ENCODE results near the gene PDE3B. TPM values are rescaled to one million over a fixed set of nuclear protein-coding genes. Genes with fewer than 3 reads are reported as not detected.

Gene PDE3B
- total RNA-seq, 3 donors from 2014 or later (not counting 1 experiment from before 2014, with no cell fraction given), result 18.2 to 42.3 (median 34.5) TPM

- no peaks in the 10 kb centered on the region for H3K36me3 ChIP-seq (ENCODE audit: control insufficient read depth, insufficient read depth, low read length)
- no peak overlapping the region for H3K27ac Mint-ChIP-seq
- TF ChIP-seq CTCF (IDR thresholded peaks at IDR 0.05), result no peak
- H3K4me3 ChIP-seq (ENCODE audit: low read length), result no peak overlapping the region
- peaks cover 0 to 11% of the 10 kb centered on the region in 2 donors for H3K4me1 Mint-ChIP-seq
- peak in 1 of 2 donors; percentile 12 for DNase-seq
- intact Hi-C loops (cut with micrococcal nuclease), result no loop called here
- no peak overlapping the region for H3K27ac ChIP-seq (ENCODE audit: low read length)
- no peaks in the 10 kb centered on the region for H3K9me3 ChIP-seq (ENCODE audit: control insufficient read depth, insufficient read depth, low read length)
- no peaks in the 10 kb centered on the region for H3K27me3 Mint-ChIP-seq (ENCODE audit: low read depth in 2 of 2)
- H3K4me1 ChIP-seq (ENCODE audit: control insufficient read depth, insufficient read depth, low read length), result no peaks in the 10 kb centered on the region
- 96% methylated on average over 6 of the region's 6 CpGs for WGBS (ENCODE audit: insufficient coverage)
- H3K36me3 Mint-ChIP-seq, result peaks cover 7% of the 10 kb centered on the region
- no peak for ATAC-seq
- H3K9me3 Mint-ChIP-seq, result peaks cover 0 to 3% of the 10 kb centered on the region in 2 donors
- H3K4me3 Mint-ChIP-seq, result no peak overlapping the region
- H3K27me3 ChIP-seq (ENCODE audit: control insufficient read depth, insufficient read depth, low read length), result no peaks in the 10 kb centered on the region
Measured at GRCh38 chr11:14668731-14669301, 25.2 kb downstream of the PDE3B start.

DNA sequence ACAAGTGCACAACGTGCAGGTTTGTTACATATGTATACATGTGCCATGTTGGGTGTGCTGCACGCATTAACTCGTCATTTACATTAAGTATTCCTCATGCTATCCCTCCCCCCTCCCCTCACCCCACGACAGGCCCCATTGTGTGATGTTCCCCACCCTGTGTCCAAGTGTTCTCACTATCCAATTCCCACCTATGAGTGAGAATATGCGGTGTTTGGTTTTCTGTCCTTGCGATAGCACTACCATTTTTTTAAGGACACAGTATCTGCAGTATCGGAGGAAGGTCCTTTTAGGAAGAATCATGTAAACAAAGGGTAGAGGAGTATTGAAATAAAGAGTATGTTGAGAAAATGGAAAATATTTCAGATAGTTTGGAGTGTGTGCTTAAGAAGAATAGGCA is 25.9 kb downstream of the PDE3B start:
- WGBS (ENCODE audit: insufficient coverage), result 100% methylated on average over 6 of the region's 7 CpGs

GRCh38 chr11:14669958-14670357 is 26.4 kb downstream of the PDE3B start:
- Mint-ChIP-seq H3K27ac (no peak overlapping the region), H3K36me3 (no peaks in the 10 kb centered on the region), H3K4me3 (no peak overlapping the region), H3K27me3 (ENCODE audit: low read depth in 2 of 2) (no peaks in the 10 kb centered on the region), H3K4me1 (peaks cover 0 to 18% of the 10 kb centered on the region in 2 donors), H3K9me3 (no peaks in the 10 kb centered on the region)
- H3K4me3 ChIP-seq (ENCODE audit: low read length), result no peak overlapping the region
- no peaks in the 10 kb centered on the region for H3K9me3 ChIP-seq (ENCODE audit: control insufficient read depth, insufficient read depth, low read length)
- intact Hi-C loops (cut with micrococcal nuclease), result no loop called here
- H3K27me3 ChIP-seq (ENCODE audit: control insufficient read depth, insufficient read depth, low read length), result no peaks in the 10 kb centered on the region
- DNase-seq (no peak), ATAC-seq (no peak)
- 83% methylated on average over 2 of the region's 3 CpGs for WGBS (ENCODE audit: insufficient coverage)
- no peak for TF ChIP-seq CTCF (IDR thresholded peaks at IDR 0.05)
- no peaks in the 10 kb centered on the region for H3K36me3 ChIP-seq (ENCODE audit: control insufficient read depth, insufficient read depth, low read length)
- H3K4me1 ChIP-seq (ENCODE audit: control insufficient read depth, insufficient read depth, low read length), result no peaks in the 10 kb centered on the region
- H3K27ac ChIP-seq (ENCODE audit: low read length), result no peak overlapping the region

More for the DNA sequence above, 25.9 kb downstream of the PDE3B start:
- Mint-ChIP-seq H3K27me3 (ENCODE audit: low read depth in 2 of 2) (no peaks in the 10 kb centered on the region), H3K4me1 (peaks cover 0 to 18% of the 10 kb centered on the region in 2 donors), H3K27ac (no peak overlapping the region), H3K36me3 (peaks cover under 1% of the 10 kb centered on the region), H3K4me3 (no peak overlapping the region), H3K9me3 (no peaks in the 10 kb centered on the region)
- H3K36me3 ChIP-seq (ENCODE audit: control insufficient read depth, insufficient read depth, low read length), result no peaks in the 10 kb centered on the region
- H3K4me1 ChIP-seq (ENCODE audit: control insufficient read depth, insufficient read depth, low read length), result no peaks in the 10 kb centered on the region
- DNase-seq (no peak), ATAC-seq (no peak)
- intact Hi-C loops (cut with micrococcal nuclease), result no loop called here
- H3K27ac ChIP-seq (ENCODE audit: low read length), result no peak overlapping the region
- no peaks in the 10 kb centered on the region for H3K27me3 ChIP-seq (ENCODE audit: control insufficient read depth, insufficient read depth, low read length)
- no peaks in the 10 kb centered on the region for H3K9me3 ChIP-seq (ENCODE audit: control insufficient read depth, insufficient read depth, low read length)
- TF ChIP-seq CTCF (IDR thresholded peaks at IDR 0.05), result no peak
- no peak overlapping the region for H3K4me3 ChIP-seq (ENCODE audit: low read length)

- DNase-seq (no peak), ATAC-seq (no peak)
- H3K9me3 ChIP-seq (ENCODE audit: control insufficient read depth, insufficient read depth, low read length), result no peaks in the 10 kb centered on the region
- H3K4me1 ChIP-seq (ENCODE audit: control insufficient read depth, insufficient read depth, low read length), result no peaks in the 10 kb centered on the region
- H3K36me3 ChIP-seq (ENCODE audit: control insufficient read depth, insufficient read depth, low read length), result no peaks in the 10 kb centered on the region
- Mint-ChIP-seq H3K36me3 (no peaks in the 10 kb centered on the region), H3K27ac (peak overlapping the region in 1 of 2 donors; percentile 23), H3K4me1 (peaks cover 0 to 18% of the 10 kb centered on the region in 2 donors), H3K9me3 (no peaks in the 10 kb centered on the region), H3K4me3 (no peak overlapping the region), H3K27me3 (ENCODE audit: low read depth in 2 of 2) (no peaks in the 10 kb centered on the region)
- 100% methylated on average over 1 of the region's 2 CpGs for WGBS (ENCODE audit: insufficient coverage)
- TF ChIP-seq CTCF (IDR thresholded peaks at IDR 0.05), result no peak
- H3K27ac ChIP-seq (ENCODE audit: low read length), result no peak overlapping the region
- intact Hi-C loops (cut with micrococcal nuclease), result no loop called here
- no peak overlapping the region for H3K4me3 ChIP-seq (ENCODE audit: low read length)
- H3K27me3 ChIP-seq (ENCODE audit: control insufficient read depth, insufficient read depth, low read length), result no peaks in the 10 kb centered on the region
Measured at GRCh38 chr11:14672635-14673034, 29.0 kb downstream of the PDE3B start.

Measured in natural killer cell (primary cell).